ENCODE data around the gene CSNK1G1. TPM values are rescaled to one million over a fixed set of nuclear protein-coding genes. Genes with fewer than 3 reads are reported as not detected.
"Not testable (repeated sequence)": the region's sequence is repeated elsewhere in the genome, so short reads cannot be mapped to it uniquely, and the experiment has no call there.

CSNK1G1 gene
- polyA plus RNA-seq, 2 of the 4 experiments (the other 2 are of a cell fraction) = 11.0 to 36.3 TPM

- TF ChIP-seq POLR2AphosphoS2 (conservative IDR thresholded peaks at IDR 0.05; ENCODE audit: low read length) = no peak
These were observed 23.4 kb upstream of the CSNK1G1 start (continued) for GRCh38 chr15:64379216-64379960.

DNA sequence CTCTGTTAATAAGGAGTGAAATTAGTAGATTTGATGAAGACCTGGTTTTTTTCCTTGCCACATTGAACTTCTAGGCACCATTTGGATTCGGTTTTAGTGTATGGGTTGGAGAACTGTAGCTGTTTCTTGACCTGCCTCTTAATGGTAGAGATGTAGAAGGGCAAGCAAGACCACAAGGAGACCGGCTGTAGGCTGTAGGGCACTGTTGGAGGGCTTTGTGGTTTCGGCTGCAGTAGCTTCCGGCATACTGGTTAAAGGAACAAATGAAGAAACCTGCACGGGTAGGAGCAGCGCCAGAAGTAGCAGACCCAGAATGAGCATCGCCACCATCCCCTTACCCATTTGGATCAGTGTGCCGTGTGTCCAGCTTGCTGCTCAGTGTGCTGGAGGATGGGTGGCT, 17.4 kb upstream of the CSNK1G1 start:
- Histone ChIP-seq H3K9me3 (no peaks in the 10 kb centered on the region), H3K4me2 (no peak overlapping the region), H3K27ac (no peak overlapping the region), H3K4me3 (no peak overlapping the region), H3K4me1 (peaks cover under 1% of the 10 kb centered on the region; the same call in 1 of the 3 replicates)
- DNase-seq (ENCODE audit: low read depth in 1 of 2, low spot score in 1 of 2) (no peak), ATAC-seq (peak in 1 of 2 experiments; percentile 33; a peak in 2 of 6 replicates), FAIRE-seq (no peak)
- TF ChIP-seq HDAC2 (IDR thresholded peaks at IDR 0.05) (no peak), MAZ (IDR thresholded peaks at IDR 0.05; ENCODE audit: borderline replicate concordance, low read depth, low read length) (no peak), RARB (CRISPR knock-in tag; IDR thresholded peaks at IDR 0.05) (no peak), FOSB (CRISPR knock-in tag; IDR thresholded peaks at IDR 0.05) (no peak), HOXA7 (CRISPR knock-in tag; IDR thresholded peaks at IDR 0.05) (no peak), FOXS1 (CRISPR knock-in tag; IDR thresholded peaks at IDR 0.05) (no peak), SMC3 (IDR thresholded peaks at IDR 0.05) (no peak), ZFP36 (IDR thresholded peaks at IDR 0.05; ENCODE audit: borderline replicate concordance, partially characterized antibody) (no peak), HES2 (IDR thresholded peaks at IDR 0.05) (no peak), CHD4 (IDR thresholded peaks at IDR 0.05; ENCODE audit: borderline replicate concordance) (no peak), JUNB (IDR thresholded peaks at IDR 0.05) (no peak), HOXB13 (CRISPR knock-in tag; IDR thresholded peaks at IDR 0.05; ENCODE audit: low read depth) (no peak), POLR2A (IDR thresholded peaks at IDR 0.05; ENCODE audit: low read length) (no peak), MYC (IDR thresholded peaks at IDR 0.05; ENCODE audit: borderline replicate concordance, low read length) (no peak)
- TF ChIP-seq, protein P1, sequence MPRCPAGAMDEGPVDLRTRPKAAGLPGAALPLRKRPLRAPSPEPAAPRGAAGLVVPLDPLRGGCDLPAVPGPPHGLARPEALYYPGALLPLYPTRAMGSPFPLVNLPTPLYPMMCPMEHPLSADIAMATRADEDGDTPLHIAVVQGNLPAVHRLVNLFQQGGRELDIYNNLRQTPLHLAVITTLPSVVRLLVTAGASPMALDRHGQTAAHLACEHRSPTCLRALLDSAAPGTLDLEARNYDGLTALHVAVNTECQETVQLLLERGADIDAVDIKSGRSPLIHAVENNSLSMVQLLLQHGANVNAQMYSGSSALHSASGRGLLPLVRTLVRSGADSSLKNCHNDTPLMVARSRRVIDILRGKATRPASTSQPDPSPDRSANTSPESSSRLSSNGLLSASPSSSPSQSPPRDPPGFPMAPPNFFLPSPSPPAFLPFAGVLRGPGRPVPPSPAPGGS (IDR thresholded peaks at IDR 0.05) = no peak
- TF ChIP-seq, protein P2, sequence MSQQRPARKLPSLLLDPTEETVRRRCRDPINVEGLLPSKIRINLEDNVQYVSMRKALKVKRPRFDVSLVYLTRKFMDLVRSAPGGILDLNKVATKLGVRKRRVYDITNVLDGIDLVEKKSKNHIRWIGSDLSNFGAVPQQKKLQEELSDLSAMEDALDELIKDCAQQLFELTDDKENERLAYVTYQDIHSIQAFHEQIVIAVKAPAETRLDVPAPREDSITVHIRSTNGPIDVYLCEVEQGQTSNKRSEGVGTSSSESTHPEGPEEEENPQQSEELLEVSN (IDR thresholded peaks at IDR 0.05; ENCODE audit: borderline replicate concordance, low read depth) = no peak
- ChIA-PET CTCF (interaction anchor here (1.3 to 1.9 kb wide), 3 partner anchors 15 to 38 kb away, joined by 3 to 4 read pairs (median 4); no protein-coding TSS in a partner anchor), POLR2A (no interaction called here)
- WGBS (ENCODE audit: missing lambda C conversion rate) = 89% methylated on average over 8 of the region's 8 CpGs

DNA sequence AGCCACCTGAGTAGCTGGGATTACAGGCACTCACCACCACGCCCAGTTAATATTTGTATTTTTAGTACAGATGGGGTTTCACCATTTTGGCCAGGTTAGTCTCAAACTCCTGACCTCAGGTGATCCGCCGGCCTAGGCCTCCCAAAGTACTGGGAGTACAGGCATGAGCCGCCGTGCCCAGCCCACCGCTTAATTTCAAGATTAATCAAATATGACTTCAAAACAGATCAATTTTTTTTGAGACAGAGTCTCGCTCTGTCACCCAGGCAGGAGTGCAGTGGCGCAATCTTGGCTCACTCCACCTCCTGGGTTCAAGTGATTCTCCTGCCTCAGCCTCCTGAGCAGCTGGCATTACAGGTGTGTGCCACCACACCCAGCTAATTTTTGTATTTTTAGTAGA, 15.4 kb upstream of the CSNK1G1 start:
- H3K4me2 ChIP-seq; FAIRE-seq; H3K27ac ChIP-seq; H3K4me1 ChIP-seq; DNase-seq (ENCODE audit: low read depth in 1 of 2, low spot score in 1 of 2); H3K9me3 ChIP-seq; H3K4me3 ChIP-seq; POLR2A ChIA-PET; ATAC-seq: not testable (repeated sequence)
- 97% methylated on average over 8 of the region's 8 CpGs for WGBS (ENCODE audit: missing lambda C conversion rate)
- CTCF ChIA-PET = interaction anchor here (0.6 to 1.5 kb wide), 3 partner anchors 10 to 341 kb away, joined by 3 to 6 read pairs (median 3); no protein-coding TSS in a partner anchor

DNA sequence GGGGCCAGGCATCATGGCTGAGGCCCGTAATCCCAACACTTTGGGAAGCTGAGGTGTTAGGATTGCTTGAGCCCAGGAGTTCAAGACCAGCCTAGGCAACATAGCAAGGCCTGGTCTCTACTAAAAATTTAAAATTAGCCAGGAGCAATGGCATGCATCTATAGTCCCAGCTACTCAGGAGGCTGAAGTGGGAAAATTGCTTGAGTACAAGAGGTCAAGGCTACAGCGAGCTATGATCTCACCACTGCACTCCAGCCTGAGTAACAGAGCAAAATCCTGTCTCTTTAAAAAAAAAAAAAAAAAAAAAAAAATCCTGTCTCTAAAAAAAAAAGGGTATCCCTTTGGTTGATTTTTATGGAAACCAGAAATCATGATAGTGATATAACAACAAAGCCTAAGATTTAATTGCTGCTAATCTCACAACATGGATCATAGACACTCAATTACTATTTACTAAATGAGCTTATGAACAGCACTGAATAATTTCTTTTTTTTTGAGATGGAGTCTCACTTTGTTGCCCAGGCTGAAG, 13.2 kb upstream of the CSNK1G1 start:
- H3K4me2 ChIP-seq = no peak overlapping the region
- CTCF ChIA-PET = interaction anchor here (0.6 to 1.4 kb wide), 5 partner anchors 10 to 312 kb away, joined by 3 to 4 read pairs (median 4); no protein-coding TSS in a partner anchor
- WGBS (ENCODE audit: missing lambda C conversion rate) = 83% methylated on average over 2 of the region's 2 CpGs
- DNase-seq (ENCODE audit: low read depth in 1 of 2, low spot score in 1 of 2) (no peak), FAIRE-seq (no peak), ATAC-seq (no peak; a peak in 1 of 6 replicates)
- H3K4me3 ChIP-seq = no peak overlapping the region
- no peaks in the 10 kb centered on the region for H3K9me3 ChIP-seq
- no peaks in the 10 kb centered on the region for H3K4me1 ChIP-seq
- POLR2A ChIA-PET = no interaction called here
- no peak overlapping the region for H3K27ac ChIP-seq
- no peak for TF ChIP-seq EP300 (IDR thresholded peaks at IDR 0.05)
- no peak for TF ChIP-seq ZNF302 (CRISPR knock-in tag; IDR thresholded peaks at IDR 0.05)
- no peak for TF ChIP-seq CHD2 (IDR thresholded peaks at IDR 0.05; ENCODE audit: low read length, partially characterized antibody)
- TF ChIP-seq, protein P3, sequence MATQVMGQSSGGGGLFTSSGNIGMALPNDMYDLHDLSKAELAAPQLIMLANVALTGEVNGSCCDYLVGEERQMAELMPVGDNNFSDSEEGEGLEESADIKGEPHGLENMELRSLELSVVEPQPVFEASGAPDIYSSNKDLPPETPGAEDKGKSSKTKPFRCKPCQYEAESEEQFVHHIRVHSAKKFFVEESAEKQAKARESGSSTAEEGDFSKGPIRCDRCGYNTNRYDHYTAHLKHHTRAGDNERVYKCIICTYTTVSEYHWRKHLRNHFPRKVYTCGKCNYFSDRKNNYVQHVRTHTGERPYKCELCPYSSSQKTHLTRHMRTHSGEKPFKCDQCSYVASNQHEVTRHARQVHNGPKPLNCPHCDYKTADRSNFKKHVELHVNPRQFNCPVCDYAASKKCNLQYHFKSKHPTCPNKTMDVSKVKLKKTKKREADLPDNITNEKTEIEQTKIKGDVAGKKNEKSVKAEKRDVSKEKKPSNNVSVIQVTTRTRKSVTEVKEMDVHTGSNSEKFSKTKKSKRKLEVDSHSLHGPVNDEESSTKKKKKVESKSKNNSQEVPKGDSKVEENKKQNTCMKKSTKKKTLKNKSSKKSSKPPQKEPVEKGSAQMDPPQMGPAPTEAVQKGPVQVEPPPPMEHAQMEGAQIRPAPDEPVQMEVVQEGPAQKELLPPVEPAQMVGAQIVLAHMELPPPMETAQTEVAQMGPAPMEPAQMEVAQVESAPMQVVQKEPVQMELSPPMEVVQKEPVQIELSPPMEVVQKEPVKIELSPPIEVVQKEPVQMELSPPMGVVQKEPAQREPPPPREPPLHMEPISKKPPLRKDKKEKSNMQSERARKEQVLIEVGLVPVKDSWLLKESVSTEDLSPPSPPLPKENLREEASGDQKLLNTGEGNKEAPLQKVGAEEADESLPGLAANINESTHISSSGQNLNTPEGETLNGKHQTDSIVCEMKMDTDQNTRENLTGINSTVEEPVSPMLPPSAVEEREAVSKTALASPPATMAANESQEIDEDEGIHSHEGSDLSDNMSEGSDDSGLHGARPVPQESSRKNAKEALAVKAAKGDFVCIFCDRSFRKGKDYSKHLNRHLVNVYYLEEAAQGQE (IDR thresholded peaks at IDR 0.05) = no peak
- TF ChIP-seq NFE2L2 (conservative IDR thresholded peaks at IDR 0.05; ENCODE audit: low read length) = no peak
- TF ChIP-seq EHMT2 (IDR thresholded peaks at IDR 0.05; ENCODE audit: low read depth) = no peak
- TF ChIP-seq FOSL2 (IDR thresholded peaks at IDR 0.05) = no peak
- no peak for TF ChIP-seq FOSL2 (CRISPR knock-in tag; IDR thresholded peaks at IDR 0.05)
- TF ChIP-seq JUN (IDR thresholded peaks at IDR 0.05) = no peak
- TF ChIP-seq RFX5 (IDR thresholded peaks at IDR 0.05) = no peak

Measured in A549 (cell line).